ENCODE measurements around the gene TM2D1.
"Not testable (repeated sequence)": the region's sequence is repeated elsewhere in the genome, so short reads cannot be mapped to it uniquely, and the experiment has no call there.

TM2D1 gene

GRCh38 chr1:61711969-61712368 lies 13.0 kb downstream of the TM2D1 start:
- DNase-seq, result no peak

DNA sequence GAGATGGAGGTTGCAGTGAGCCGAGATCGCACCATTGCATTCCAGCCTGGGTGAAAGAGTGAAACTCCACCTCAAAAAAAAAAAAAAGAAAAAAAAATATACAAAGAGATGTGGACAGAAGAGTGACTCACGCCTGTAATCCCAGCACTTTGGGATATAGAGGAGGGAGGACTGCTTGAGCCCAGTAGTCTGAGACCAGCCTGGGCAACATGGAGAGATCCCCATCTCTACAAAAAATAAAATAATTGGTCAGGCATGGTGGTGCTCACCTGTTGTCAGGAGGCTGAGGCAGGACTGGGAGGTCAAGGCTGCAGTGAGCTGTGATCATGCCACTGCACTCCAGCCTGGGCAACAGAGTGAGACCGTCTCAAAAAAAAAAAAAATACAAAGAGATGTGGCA lies 13.7 kb downstream of the TM2D1 start:
- DNase-seq, result not testable (repeated sequence)

GRCh38 chr1:61709908-61710289 lies 15.0 kb downstream of the TM2D1 start:
- no peak for DNase-seq

DNA sequence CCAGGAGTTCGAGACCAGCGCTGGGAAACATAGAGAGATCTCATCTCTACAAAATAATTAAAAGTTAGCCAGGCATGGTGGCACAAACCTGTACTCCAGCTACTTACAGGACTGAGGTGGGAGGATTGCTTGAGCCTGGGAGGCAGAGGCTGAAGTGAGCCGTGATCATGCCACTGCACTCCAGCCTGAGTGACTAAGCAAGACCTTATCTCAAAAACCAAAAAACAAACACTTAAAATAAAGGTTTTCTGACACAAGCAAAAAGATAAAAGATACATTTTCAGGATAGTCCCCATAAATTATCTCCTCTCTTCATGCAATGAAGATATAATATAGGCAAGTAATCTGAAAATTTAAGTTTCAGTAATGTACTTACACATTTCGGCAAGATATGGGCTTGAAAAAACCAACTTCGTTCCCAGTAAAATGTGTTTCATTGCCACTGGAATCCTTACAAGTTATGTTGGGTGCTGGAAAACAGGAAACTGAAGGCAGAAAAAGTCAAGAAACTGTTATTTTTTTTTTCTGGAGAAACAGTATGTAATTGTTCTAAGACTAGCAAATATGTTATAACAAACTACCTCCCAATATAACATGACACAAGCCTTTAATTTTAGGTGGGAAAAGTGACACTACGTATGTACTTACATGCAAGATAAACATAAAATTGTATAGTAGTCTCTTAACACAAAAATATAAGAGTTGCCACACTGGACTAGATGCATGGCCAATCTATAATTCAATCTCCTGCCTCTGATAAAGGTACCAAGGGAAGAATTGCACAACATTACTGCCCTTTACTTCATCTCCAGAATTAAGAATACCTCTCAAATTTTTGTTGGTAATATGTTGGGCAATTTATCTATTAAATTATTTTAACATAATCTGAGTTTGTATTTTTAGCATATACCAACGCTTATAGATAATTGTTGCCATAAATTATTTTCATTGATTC lies 15.7 kb downstream of the TM2D1 start:
- DNase-seq, result no peak

- DNase-seq, result no peak
Measured at GRCh38 chr1:61699911-61700851, 24.8 kb downstream of the TM2D1 start.

DNA sequence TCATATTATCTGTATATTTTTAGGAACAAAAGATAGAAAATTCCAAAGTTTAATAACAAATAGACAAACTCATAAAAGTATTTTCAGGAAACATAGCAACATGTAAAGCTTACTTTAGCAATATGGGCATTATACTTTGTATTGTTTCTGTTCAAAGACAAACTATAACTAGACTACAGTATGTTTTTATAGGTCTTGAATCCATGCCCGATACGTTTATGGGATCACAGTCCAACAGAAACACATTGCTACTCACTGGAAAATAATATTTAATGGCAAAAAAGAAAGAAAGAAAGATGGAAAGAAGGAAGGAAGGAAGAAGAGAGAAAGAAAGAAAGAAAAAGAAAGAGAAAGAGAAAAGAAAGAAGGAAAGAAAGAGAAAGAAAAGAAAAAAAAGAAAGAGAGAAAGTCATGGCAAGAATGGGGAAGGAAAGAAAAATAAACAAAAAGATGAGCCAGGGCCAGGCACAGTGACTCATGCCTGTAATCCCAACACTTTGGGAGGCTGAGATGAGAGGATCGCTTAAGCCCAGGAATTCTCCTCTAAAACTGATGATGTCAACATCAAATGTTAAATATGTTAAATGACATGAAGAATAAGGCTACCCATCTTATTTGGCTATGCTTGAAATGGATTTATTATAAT lies 32.7 kb downstream of the TM2D1 start:
- DNase-seq, result no peak

DNA sequence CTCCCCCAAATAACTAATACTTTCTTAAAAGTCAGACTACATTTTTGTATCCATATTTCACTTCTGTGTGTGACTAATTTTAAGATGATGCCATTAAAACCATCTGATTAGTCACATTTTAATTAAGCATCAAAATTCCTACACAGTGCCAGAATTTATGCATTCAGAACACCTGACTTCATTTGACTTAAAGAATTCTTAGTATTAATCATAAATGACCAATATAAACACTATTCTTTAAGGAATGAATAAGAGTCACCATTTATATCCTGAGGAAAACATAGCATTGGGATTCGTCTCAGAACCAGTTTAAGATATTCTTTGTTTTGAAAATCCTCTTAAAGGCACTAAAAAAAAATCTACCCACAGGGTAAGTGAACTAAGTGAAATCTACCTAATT lies 37.0 kb downstream of the TM2D1 start:
- no peak for DNase-seq

- peak; percentile 17 for DNase-seq
Measured at GRCh38 chr1:61682891-61683290, 42.0 kb downstream of the TM2D1 start.

DNA sequence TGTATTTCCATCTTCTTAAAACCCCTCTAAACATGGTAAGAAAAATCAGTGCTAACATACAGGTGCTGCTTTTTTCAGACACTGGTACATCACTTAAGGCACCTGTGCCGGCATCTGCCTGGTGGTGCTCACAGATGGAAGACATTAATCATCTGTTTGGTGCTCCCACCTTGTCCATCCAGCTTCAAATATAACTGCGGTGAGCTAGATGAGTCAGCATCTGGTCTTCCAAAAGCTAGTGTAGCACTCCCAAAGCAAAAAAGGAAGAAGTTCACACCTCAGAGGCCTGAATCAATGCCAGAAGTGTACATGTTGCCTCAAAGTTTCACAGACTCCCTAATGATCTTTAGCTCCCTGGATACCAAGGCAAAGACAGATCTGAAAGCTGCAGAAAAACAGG lies 44.4 kb downstream of the TM2D1 start:
- no peak for DNase-seq

DNA sequence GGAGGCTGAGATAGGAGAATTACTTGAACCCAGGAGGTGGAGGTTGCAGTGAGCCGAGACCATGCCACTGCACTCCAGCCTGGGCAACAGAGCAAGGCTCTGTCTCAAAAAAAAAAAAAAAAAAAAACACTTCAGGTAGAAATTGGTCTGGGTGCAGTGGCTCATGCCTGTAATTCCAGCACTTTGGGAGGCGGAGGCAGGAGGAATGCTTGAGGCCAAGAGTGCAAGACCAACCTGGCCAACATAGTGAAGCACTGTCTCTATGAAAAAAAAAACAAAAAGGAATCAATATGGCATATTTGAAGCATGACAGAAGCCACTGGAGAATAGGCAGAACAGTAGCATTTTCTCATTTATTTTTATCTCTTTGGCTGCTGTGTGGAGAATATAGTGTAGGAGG lies 48.1 kb downstream of the TM2D1 start:
- DNase-seq, result not testable (repeated sequence)

DNA sequence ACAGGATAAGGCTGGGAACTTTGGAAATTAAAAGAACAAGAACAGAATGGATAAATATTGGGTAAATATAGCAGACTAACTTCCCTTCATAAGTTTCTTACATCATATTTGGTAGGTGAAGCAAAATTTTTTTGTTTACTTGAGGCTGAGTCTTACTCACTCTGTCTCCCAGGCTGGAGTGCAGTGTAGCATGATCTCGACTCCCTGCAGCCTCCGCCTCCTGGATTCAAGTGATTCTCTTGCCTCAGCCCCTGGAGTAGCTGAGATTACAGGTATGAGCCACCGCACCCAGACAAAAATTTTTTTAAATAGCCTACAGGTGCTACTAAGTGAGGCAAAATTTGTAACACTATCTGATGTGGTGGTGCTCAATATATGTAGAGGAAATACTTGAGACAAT lies 50.7 kb downstream of the TM2D1 start:
- no peak for DNase-seq

GRCh38 chr1:61672376-61672775 lies 52.6 kb downstream of the TM2D1 start:
- no peak for DNase-seq

DNA sequence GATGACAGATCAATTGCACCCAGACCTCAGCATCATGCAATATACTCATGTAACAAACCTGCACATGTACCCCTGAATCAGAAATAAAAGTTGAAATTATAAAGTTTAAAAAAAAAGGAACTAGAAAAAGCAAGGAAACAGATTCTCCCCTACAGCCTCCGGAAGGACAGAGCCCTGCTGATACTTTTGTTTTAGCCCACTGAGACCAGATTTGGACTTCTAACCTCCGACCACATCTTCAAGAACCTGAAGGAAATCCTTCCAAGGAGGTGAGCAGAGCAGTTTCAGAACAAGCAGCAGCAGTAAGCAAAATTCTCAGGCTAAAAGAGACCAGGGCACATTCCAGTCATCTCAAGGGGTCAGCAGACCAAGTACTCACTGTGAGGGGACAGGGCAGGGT lies 54.5 kb downstream of the TM2D1 start:
- no peak for DNase-seq

DNA sequence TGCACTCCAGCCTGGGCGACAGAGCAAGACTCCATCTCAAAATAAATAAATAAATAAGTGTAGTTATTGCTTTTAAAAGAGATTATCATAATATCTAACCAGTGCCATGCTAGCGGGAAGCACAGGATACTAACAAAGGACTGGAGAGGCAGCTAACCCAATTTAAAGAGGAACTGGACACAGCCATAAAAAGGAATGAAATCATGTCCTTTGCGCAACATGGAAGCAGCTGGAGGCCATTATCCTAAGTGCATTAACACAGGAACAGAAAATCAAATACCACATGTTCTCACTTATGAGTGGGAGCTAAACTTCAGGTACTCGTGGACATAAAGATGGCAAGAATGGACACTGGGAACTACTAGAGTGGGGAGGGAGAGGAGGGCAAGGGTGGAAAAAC lies 54.9 kb downstream of the TM2D1 start:
- peak; percentile 82 for DNase-seq

- no peak for DNase-seq
Measured at GRCh38 chr1:61659061-61659460, 65.9 kb downstream of the TM2D1 start.

GRCh38 chr1:61655453-61655852 lies 69.5 kb downstream of the TM2D1 start:
- DNase-seq, result no peak

GRCh38 chr1:61654067-61654466 lies 70.9 kb downstream of the TM2D1 start:
- DNase-seq, result no peak

DNA sequence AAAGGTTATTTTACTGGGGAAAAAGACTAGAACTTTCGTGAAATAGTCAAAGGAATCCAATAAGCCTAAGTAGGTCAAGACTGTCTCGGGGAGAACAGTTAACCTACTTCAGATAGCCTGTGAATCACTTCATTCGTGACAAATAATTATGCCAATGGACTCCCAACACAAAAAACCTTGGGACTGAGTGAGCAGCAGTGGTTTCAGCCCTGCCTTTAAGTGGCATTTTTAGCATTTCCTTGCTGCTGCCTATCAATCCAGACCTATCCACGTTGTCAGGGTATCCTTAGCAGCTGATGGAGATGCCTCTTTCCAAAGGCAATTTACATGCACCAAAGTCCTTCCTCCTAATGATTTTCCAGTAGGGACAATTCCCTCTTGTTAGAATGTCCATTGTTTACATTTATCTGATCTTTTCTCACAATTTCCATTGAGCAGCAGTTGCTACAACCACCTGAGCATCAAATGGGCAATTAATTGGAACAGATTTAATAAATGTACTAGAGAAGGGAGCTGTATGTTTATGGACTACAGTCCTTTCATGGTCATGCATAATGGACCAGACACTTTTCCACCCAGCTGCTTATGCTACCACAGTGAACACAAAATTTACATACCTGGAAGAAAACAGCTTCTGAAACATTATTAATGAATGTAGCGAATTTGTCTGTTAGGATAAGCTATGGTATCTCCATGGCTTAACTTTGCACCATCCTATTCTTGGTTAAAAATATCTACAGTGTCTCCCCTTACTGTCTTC lies 75.8 kb downstream of the TM2D1 start:
- DNase-seq, result no peak

DNA sequence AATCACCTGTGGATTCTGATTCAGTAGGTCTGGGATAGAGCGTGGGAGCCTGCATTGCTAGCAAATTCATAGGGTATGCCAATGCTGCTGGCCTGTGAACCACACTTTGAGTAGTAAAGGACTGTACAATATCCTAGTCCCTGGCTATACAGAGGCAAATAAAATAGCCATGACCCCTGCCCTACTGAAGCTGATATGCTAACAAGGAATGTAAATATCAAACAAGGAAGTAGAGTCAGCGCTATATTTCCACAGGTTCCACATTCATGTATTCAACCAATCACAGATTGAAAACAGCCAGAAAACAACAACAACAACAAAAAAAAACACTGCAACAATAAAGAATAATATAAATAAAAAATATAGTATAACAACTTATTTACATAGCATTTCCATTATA lies 77.8 kb downstream of the TM2D1 start:
- no peak for DNase-seq

DNA sequence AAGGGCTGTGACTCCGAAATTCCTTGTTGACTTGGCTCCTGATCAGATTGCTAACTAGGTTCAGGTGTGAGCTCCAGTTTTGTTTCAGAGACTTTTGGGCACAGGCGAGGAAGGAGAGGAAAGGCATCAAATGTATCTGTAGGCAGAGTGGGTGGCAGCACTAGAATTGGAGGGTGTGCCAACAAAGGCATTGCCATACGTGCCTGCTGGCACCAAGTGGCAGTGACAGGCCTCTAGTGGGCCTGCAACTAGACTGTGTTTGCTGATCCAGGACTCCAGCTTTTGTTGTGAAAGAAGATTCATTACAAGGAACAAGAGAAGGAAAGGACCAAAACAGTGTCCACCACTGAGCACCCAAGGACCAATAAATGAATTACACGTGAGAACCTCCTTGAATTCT lies 79.5 kb downstream of the TM2D1 start:
- DNase-seq, result no peak

GRCh38 chr1:61644303-61644702 lies 80.6 kb downstream of the TM2D1 start:
- DNase-seq, result no peak

GRCh38 chr1:61642475-61643232 lies 82.3 kb downstream of the TM2D1 start:
- peak; percentile 32 for DNase-seq
